SK-N-SH treated with all-trans-retinoic acid at 6 μM for 48 hours (cell line): ENCODE data around the gene SLCO1A2.

Experiments used
- ARNTL ChIP-seq: fragments of 450-650 bp; formaldehyde crosslinking; IDR thresholded peaks from 2 replicates; pipeline ENCODE4 v1.5.0; 2020; ENCODE audit warnings: low read depth, mild to moderate bottlenecking, moderate library complexity, borderline replicate concordance
- OSR1 ChIP-seq: fragments of 250-450 bp; sonication (Bioruptor Pico); IDR thresholded peaks from 2 replicates; pipeline ENCODE4 v1.8.0; 2022; ENCODE audit warnings: moderate library complexity, mild to moderate bottlenecking, inconsistent platforms
- TCF4 ChIP-seq: fragments of 250-450 bp; sonication (Bioruptor Pico); IDR thresholded peaks from 2 replicates; pipeline ENCODE4 v1.8.0; 2021; ENCODE audit warnings: mild to moderate bottlenecking, moderate library complexity, borderline replicate concordance
- ZFP30 ChIP-seq: fragments of 450-650 bp; formaldehyde crosslinking; IDR thresholded peaks from 2 replicates; pipeline ENCODE4 v1.5.0; 2022; ENCODE audit warnings: mild to moderate bottlenecking, moderate library complexity

DNA sequence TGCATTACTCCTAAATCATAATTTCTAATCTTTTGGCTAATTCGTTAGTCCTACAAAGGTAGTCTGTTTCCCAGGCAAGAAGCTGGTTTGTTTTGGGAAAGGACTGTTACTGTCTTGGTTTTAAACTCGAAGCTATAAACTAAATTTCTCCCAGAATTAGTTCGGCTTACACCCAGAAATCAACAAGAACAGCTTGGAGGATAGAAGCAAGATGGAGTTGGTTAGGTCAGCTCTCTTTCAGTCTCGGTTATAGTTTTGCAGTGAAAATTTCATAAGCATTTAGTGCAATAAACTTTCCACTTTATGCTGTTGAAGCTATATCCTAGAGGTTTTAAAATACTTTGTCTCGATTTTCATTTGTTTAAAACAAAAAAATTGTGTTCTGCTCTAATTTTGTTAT, 100.3 kb downstream of the SLCO1A2 start:
- no peak for TF ChIP-seq ZFP30 (CRISPR knock-in tag)
- no peak for TF ChIP-seq OSR1 (CRISPR knock-in tag)
- TF ChIP-seq ARNTL (CRISPR knock-in tag) = no peak
- TF ChIP-seq TCF4 = no peak
